GM12892 (cell line): ENCODE data around the gene STXBP5L.

ENCODE experiments used
- POLR2A ChIP-seq: IDR thresholded peaks from 2 replicates; pipeline ENCODE4 v1.6.1; 2011; ENCODE audit warnings: low read depth, low read length, control low read depth
- POLR2AphosphoS5 ChIP-seq: IDR thresholded peaks from 2 replicates; pipeline ENCODE4 v1.6.1; 2011; ENCODE audit warnings: low read depth, low read length, control low read depth

- TF ChIP-seq POLR2A, result no peak
- TF ChIP-seq POLR2AphosphoS5, result no peak
Observed at GRCh38 chr3:121165397-121165837, 257.4 kb downstream of the STXBP5L start.
